PFSK-1 (cell line): ENCODE results near the gene TENM3.

ENCODE experiments used
- FOXP2 ChIP-seq: optimal IDR thresholded peaks from 2 replicates; pipeline ENCODE3; 2011; ENCODE audit warnings: borderline replicate concordance, control low read depth, inconsistent platforms; ENCODE audit not compliant: insufficient read depth; ENCODE audit errors: extremely low read length, extremely low read depth
- POLR2AphosphoS5 ChIP-seq: IDR thresholded peaks from 2 replicates; pipeline ENCODE4 v1.6.1; 2012; ENCODE audit warnings: low read depth, mild to moderate bottlenecking, control low read depth, low read length, moderate library complexity
- SIN3A ChIP-seq: IDR thresholded peaks from 2 replicates; pipeline ENCODE4 v1.6.1; 2012; ENCODE audit warnings: mild to moderate bottlenecking, low read length, moderate library complexity, borderline replicate concordance; ENCODE audit not compliant: insufficient read depth
- TAF1 ChIP-seq: IDR thresholded peaks from 2 replicates; pipeline ENCODE4 v1.6.1; 2012; ENCODE audit warnings: low read length, control low read depth, borderline replicate concordance; ENCODE audit not compliant: insufficient read depth
- TF ChIP-seq, protein P1 (sequence below), 2 experiments: IDR thresholded peaks; 2 replicates each; pipeline versions ENCODE4 v1.6.1 to v1.8.0; 2011 to 2012; ENCODE audit warnings: low read depth in 2 of 2, low read length in 2 of 2, control low read depth in 1 of 2, inconsistent platforms in 1 of 2, mild to moderate bottlenecking in 1 of 2, moderate library complexity in 1 of 2; ENCODE audit not compliant: insufficient read depth in 1 of 2

DNA sequence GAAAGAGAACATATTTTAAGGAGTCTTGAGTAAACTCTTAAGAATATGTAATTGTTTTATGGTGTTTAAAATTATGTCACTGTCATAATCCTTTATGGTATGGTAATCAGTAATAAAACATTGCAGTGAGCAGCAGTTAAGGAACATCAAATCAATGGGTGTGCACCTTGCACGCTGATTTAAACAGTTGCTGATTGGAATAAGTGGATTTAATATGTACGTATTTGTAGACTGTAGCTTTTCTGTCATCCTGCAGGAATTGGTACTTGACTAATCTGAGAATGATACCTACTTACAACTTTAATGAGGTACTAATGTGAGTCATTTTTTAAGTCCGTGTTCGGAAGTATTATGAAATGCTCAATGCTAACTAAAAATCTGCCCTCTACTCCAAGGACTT, 461.7 kb downstream of the TENM3 start:
- TF ChIP-seq POLR2AphosphoS5 (no peak), TAF1 (no peak), SIN3A (no peak), FOXP2 (no peak)
- TF ChIP-seq, protein P1, sequence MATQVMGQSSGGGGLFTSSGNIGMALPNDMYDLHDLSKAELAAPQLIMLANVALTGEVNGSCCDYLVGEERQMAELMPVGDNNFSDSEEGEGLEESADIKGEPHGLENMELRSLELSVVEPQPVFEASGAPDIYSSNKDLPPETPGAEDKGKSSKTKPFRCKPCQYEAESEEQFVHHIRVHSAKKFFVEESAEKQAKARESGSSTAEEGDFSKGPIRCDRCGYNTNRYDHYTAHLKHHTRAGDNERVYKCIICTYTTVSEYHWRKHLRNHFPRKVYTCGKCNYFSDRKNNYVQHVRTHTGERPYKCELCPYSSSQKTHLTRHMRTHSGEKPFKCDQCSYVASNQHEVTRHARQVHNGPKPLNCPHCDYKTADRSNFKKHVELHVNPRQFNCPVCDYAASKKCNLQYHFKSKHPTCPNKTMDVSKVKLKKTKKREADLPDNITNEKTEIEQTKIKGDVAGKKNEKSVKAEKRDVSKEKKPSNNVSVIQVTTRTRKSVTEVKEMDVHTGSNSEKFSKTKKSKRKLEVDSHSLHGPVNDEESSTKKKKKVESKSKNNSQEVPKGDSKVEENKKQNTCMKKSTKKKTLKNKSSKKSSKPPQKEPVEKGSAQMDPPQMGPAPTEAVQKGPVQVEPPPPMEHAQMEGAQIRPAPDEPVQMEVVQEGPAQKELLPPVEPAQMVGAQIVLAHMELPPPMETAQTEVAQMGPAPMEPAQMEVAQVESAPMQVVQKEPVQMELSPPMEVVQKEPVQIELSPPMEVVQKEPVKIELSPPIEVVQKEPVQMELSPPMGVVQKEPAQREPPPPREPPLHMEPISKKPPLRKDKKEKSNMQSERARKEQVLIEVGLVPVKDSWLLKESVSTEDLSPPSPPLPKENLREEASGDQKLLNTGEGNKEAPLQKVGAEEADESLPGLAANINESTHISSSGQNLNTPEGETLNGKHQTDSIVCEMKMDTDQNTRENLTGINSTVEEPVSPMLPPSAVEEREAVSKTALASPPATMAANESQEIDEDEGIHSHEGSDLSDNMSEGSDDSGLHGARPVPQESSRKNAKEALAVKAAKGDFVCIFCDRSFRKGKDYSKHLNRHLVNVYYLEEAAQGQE (IDR thresholded peaks at IDR 0.05; ENCODE audit: insufficient read depth in 1 of 2, low read depth in 2 of 2, low read length in 2 of 2), result no peak
